Umbilical cord (tissue), 2 donors: ENCODE data around the gene LIPE. TPM values are rescaled to one million over a fixed set of nuclear protein-coding genes. Genes with fewer than 3 reads are reported as not detected.

Experiments
- DNase-seq: peaks from one replicate; pipeline ENCODE4 v3.0.0-alpha.2; 2015; ENCODE audit warnings: low spot score
- total RNA-seq: library from RNA; depleted of rRNA; stranded (reverse); fragments of >200 nt; gene quantifications from one replicate; pipeline ENCODE4 v1.2.3, GENCODE V29; 2014; ENCODE audit warnings: low replicate concordance; ENCODE audit not compliant: insufficient read depth

LIPE gene
- total RNA-seq, 1 donor from 2014 or later = 6.5 TPM

- no peak for DNase-seq
These were observed 48.7 kb downstream of the LIPE start for GRCh38 chr19:42378225-42379215.

DNA sequence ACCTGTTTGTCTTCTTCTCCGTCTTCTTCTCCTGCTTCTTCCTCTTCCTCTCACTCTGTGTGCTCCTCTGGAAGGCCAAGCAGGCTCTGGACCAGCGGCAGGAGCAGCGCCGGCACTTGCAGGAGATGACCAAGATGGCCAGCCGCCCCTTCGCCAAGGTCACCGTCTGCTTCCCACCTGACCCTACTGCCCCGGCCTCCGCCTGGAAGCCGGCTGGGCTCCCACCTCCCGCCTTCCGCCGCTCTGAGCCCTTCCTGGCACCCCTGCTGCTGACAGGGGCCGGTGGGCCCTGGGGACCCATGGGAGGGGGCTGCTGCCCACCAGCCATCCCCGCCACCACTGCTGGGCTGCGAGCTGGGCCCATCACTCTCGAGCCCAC lies 51.0 kb downstream of the LIPE start:
- DNase-seq = no peak

DNA sequence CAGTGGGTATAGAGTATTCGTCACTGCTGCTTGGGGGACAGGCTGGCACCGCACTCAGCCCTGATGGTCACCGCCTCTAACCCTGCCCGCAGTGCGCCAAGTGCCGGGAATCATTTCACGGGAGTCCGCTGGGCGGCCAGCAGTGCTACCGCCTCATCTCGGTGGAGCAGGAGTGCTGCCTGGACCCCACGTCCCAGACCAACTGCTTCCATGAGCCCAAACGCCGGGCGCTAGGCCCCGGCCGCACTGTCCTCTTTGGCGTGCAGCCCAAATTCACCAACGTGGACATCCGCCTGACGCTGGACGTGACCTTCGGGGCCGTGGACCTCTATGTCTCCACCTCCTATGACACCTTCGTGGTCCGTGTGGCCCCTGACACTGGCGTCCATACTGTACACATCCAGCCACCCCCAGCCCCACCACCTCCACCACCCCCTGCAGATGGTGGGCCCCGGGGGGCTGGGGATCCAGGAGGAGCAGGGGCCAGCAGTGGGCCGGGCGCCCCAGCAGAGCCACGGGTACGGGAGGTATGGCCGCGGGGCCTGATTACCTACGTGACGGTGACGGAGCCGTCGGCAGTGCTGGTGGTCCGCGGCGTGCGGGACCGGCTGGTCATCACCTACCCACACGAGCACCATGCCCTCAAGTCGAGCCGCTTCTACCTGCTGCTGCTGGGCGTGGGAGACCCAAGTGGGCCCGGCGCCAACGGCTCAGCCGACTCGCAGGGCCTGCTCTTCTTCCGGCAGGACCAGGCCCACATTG lies 51.6 kb downstream of the LIPE start:
- no peak for DNase-seq

- no peak for DNase-seq
These were observed 52.3 kb downstream of the LIPE start for GRCh38 chr19:42374826-42375376.

- DNase-seq = no peak
These were observed 56.5 kb downstream of the LIPE start for GRCh38 chr19:42370626-42371175.

DNA sequence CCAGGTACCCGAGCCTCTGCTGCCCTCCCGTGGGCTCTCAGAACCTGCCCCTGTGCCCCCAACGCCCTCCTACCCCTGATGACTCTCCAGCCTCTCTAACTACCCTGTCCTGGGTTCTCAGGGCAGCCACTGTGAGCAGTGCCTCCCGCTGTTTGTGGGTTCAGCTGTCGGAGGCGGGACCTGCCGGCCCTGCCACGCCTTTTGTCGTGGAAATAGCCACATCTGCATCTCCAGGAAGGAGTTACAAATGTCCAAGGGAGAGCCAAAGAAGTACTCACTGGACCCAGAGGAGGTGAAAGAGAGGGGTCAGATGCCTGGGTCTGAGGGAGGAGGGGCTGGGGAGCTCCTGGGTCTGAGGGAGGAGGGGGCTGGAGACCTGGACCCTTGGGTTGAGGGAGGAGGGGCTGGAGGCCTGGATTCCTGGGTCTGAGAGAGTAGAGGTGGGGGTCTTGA lies 57.1 kb downstream of the LIPE start:
- DNase-seq = no peak

- no peak for DNase-seq
These were observed 57.6 kb downstream of the LIPE start for GRCh38 chr19:42369433-42370067.

- no peak for DNase-seq
These were observed 58.4 kb downstream of the LIPE start for GRCh38 chr19:42368765-42369164.

DNA sequence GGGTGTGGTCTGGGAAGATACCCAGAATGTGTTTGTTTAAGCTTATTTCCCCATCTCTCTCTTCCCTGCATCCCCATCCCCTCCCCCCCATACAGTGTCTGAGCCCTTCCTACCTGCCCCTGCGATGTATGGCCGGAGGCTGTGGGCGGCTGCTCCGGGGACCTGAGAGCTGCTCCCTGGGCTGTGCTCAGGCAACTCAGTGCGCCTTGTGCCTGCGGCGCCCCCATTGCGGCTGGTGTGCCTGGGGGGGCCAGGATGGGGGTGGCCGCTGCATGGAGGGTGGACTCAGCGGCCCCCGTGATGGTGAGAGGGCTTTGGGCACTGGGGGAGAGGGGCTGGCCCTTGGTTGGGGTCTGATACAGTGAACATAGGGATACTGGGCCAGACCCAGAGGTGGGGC lies 58.8 kb downstream of the LIPE start:
- DNase-seq = no peak

GRCh38 chr19:42367929-42368328 lies 59.3 kb downstream of the LIPE start:
- DNase-seq = no peak

GRCh38 chr19:42366673-42367072 lies 60.5 kb downstream of the LIPE start:
- DNase-seq = no peak

- DNase-seq = no peak
These were observed 63.4 kb downstream of the LIPE start for GRCh38 chr19:42363614-42364346.

DNA sequence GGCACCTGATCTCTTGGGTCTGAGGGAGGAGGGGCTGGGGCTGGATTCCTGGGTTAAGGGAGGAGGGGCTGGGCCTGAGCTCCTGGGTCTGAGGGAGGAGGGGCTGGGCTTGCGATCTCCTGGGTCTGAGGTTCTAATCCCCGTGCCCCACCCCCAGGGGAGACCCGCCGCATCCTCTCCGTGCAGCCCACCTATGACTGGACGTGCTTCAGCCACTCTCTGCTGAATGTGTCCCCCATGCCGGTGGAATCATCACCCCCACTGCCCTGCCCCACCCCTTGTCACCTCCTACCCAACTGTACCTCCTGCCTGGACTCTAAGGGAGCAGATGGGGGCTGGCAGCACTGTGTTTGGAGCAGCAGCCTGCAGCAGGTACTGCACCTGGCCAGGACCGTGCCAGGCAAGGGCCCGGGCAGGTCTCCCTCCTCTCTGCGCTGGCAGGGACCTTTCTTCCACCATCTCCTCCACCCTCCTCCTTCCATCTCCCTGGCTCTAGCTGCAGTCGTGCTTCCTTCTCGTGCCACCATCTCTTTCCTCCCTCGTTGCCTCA lies 64.2 kb downstream of the LIPE start:
- no peak for DNase-seq

DNA sequence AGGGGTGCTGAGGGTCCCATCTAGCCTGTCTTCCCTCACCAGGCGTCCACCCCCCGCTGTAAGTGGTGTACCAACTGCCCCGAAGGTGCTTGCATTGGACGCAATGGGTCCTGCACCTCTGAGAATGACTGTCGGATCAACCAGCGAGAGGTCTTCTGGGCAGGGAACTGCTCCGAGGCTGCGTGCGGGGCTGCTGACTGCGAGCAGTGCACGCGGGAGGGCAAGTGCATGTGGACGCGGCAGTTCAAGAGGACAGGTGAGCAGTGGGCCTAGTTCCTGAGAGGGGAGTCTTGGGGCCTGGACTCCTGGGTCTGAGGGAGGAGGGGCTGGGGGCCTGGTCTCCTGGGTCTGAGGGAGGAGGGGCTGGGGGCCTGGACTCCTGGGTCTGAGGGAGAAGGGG lies 64.8 kb downstream of the LIPE start:
- DNase-seq = no peak

GRCh38 chr19:42361545-42361910 lies 65.7 kb downstream of the LIPE start:
- DNase-seq = no peak

DNA sequence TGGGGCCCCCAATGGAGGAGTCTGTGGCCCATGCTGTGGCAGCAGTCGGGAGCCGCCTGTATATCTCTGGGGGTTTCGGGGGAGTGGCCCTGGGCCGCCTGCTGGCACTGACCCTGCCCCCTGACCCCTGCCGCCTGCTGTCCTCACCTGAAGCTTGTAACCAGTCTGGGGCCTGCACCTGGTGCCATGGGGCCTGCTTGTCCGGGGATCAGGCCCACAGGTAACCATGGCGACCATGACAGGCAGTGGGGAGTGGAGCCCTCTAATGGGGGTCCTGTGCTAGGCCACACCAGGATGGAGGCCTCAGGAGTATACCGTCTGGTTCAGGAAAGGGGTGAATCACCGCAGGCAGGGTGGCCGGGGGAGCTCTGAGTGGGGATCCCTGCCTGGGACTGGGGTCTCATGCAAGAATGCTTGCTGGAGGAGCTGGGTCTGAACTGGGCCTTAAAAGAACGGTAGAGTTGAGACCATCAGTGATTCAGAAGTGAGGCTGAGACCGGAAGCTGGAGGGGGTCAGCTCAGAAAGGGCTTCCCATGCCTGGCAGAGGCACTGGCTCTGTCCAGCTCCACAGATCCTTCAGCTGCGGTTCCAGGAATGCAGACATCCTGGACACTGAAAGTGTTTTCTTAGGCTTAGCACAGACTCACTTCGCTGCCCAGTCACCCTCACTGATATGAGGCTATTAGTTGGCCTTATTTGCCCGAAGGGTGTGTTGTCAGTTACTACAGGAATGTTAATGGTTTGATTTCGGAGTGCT lies 66.2 kb downstream of the LIPE start:
- DNase-seq = no peak

DNA sequence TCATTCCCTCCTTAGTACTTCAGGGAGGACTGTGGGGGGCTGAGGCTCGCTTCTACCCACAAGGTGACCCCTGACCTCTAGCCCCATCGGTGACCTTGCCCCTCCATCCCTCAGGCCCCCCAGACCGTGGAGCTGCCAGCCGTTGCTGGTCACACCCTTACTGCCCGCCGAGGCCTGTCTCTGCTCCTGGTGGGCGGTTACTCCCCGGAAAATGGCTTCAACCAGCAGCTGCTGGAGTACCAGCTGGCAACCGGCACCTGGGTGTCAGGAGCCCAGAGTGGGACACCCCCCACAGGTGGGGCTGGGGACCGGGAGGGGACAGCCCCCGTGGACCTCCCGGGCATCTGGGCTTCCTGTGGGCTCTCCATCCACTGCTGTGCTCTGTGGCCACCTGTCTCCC lies 69.9 kb downstream of the LIPE start:
- DNase-seq = no peak

GRCh38 chr19:42356686-42357085 lies 70.5 kb downstream of the LIPE start:
- no peak for DNase-seq

- DNase-seq = no peak
These were observed 71.3 kb downstream of the LIPE start for GRCh38 chr19:42355896-42356295.
